Aorta (tissue), 5 donors: ENCODE data around the gene CRYGA. TPM values are rescaled to one million over a fixed set of nuclear protein-coding genes. Genes with fewer than 3 reads are reported as not detected.
"Not testable (repeated sequence)": the region's sequence is repeated elsewhere in the genome, so short reads cannot be mapped to it uniquely, and the experiment has no call there.

Experiments
- ATAC-seq: fragments of 200-7000 bp; cut with Tn5 transposase; one replicate; pipeline ENCODE4 v1.9.1; 2022; ENCODE audit warnings: moderate library complexity; ENCODE audit not compliant: low FRiP score
- DNase-seq, 2 donors: peaks; one replicate each; pipeline ENCODE4 v3.0.0-alpha.2; 2020
- H3K27ac ChIP-seq, 2 donors: one replicate each; pipeline ENCODE4 v1.5.1; 2013; ENCODE audit warnings: low read length in 2 of 2, mild to moderate bottlenecking in 2 of 2, moderate library complexity in 2 of 2, control low read depth in 1 of 2, inconsistent platforms in 1 of 2, low read depth in 1 of 2
- H3K27me3 ChIP-seq, 2 donors: one replicate each; pipeline ENCODE4 v1.6.1; 2013; ENCODE audit warnings: control low read depth in 1 of 2, low read length in 1 of 2, mild to moderate bottlenecking in 1 of 2, moderate library complexity in 1 of 2; ENCODE audit not compliant: insufficient read depth in 2 of 2, control insufficient read depth in 1 of 2
- H3K36me3 ChIP-seq, 2 donors: one replicate each; pipeline ENCODE4 v1.6.1; 2013; ENCODE audit warnings: control low read depth in 1 of 2, low read length in 1 of 2, mild to moderate bottlenecking in 1 of 2; ENCODE audit not compliant: insufficient read depth in 2 of 2, control insufficient read depth in 1 of 2
- H3K4me1 ChIP-seq, 2 donors: one replicate each; pipeline ENCODE4 v1.6.1; 2013; ENCODE audit warnings: low read length in 2 of 2, control low read depth in 1 of 2, mild to moderate bottlenecking in 1 of 2, moderate library complexity in 1 of 2; ENCODE audit not compliant: insufficient read depth in 2 of 2, control insufficient read depth in 1 of 2
- H3K4me3 ChIP-seq, 2 donors: one replicate each; pipeline ENCODE4 v1.5.1; 2013; ENCODE audit warnings: low read length in 2 of 2, control low read depth in 1 of 2, mild to moderate bottlenecking in 1 of 2
- H3K9me3 ChIP-seq: one replicate; pipeline ENCODE4 v1.6.1; 2013; ENCODE audit warnings: mild to moderate bottlenecking, low read length; ENCODE audit not compliant: control insufficient read depth
- WGBS, 2 donors: extraction: QIAGEN DNeasy Blood & Tissue Kit; methylation state at CpG; one replicate each; pipeline ENCODE4 v1.1.7; 2013; 5-methylcytosine and 5-hydroxymethylcytosine counted together
- intact Hi-C, 2 donors: fragments of 100-400 bp; cut with DNase I; formaldehyde crosslinking; loops; one replicate each; pipeline versions ENCODE4 v1.14.2 to v1.15.0; 2022
- polyA plus RNA-seq, 2 donors: library from polyadenylated mRNA; stranded (reverse); fragments of 200-250 nt; gene quantifications; one replicate each; pipeline ENCODE4 v1.2.3, GENCODE V29; 2013
- total RNA-seq, 2 donors: library from RNA; stranded (reverse); fragmentation: NEBNext Ultra II Directional; extraction: Animal tissue kit (Norgen Biotek cat#: 25700); gene quantifications; one replicate each; pipeline ENCODE4 v1.2.1, GENCODE V29; 2021
- donor health status: healthy with polysubstance abuse.
- donor health status: Bipolar disorder and iron deficiency.
- donor health status: DM: no; HTN: no; CAD: no.
- donor health status: DM: no; HTN: no; CAD: no.
- donor health status: DM: yes; HTN: yes; CAD: no.

CRYGA gene
- total and polyA plus RNA-seq, 4 donors = not detected

- Histone ChIP-seq H3K27ac (no peak overlapping the region), H3K4me3 (no peak overlapping the region), H3K9me3 (no peaks in the 10 kb centered on the region), H3K36me3 (no peaks in the 10 kb centered on the region), H3K27me3 (peaks cover 0 to 2% of the 10 kb centered on the region in 2 donors), H3K4me1 (no peaks in the 10 kb centered on the region)
- 97 to 99% methylated on average over 1 of the region's 1 CpG for WGBS, 2 donors
- ATAC-seq (no peak), DNase-seq (no peak)
- intact Hi-C loops = no loop called here
These were observed 41.1 kb downstream of the CRYGA start for GRCh38 chr2:208122248-208122647.

GRCh38 chr2:208118918-208119317, 44.5 kb downstream of the CRYGA start:
- Histone ChIP-seq H3K4me1 (no peaks in the 10 kb centered on the region), H3K27ac (no peak overlapping the region), H3K9me3 (no peaks in the 10 kb centered on the region), H3K27me3 (no peaks in the 10 kb centered on the region), H3K36me3 (no peaks in the 10 kb centered on the region), H3K4me3 (no peak overlapping the region)
- intact Hi-C loops = no loop called here
- no peak for ATAC-seq
- 91 to 94% methylated on average over 3 of the region's 3 CpGs for WGBS, 2 donors
- no peak for DNase-seq

- intact Hi-C loops, ATAC-seq: not testable (repeated sequence)
- 93 to 98% methylated on average over 11 of the region's 11 CpGs for WGBS, 2 donors
These were observed 46.0 kb downstream of the CRYGA start for GRCh38 chr2:208117390-208117789.

GRCh38 chr2:208112969-208113368, 50.4 kb downstream of the CRYGA start:
- Histone ChIP-seq H3K27ac (no peak overlapping the region), H3K27me3 (no peaks in the 10 kb centered on the region), H3K36me3 (no peaks in the 10 kb centered on the region), H3K4me1 (no peaks in the 10 kb centered on the region), H3K9me3 (no peaks in the 10 kb centered on the region), H3K4me3 (no peak overlapping the region)
- intact Hi-C loops = no loop called here
- ATAC-seq (no peak), DNase-seq (no peak)
- 64 to 68% methylated on average over 7 of the region's 7 CpGs for WGBS, 2 donors

More at GRCh38 chr2:208117390-208117789, 46.0 kb downstream of the CRYGA start:
- not testable (repeated sequence) for H3K36me3 ChIP-seq, H3K27me3 ChIP-seq, H3K9me3 ChIP-seq, H3K4me3 ChIP-seq, H3K27ac ChIP-seq, H3K4me1 ChIP-seq, DNase-seq

- H3K27ac ChIP-seq = not testable (repeated sequence)
These were observed 51.1 kb downstream of the CRYGA start for GRCh38 chr2:208112273-208112745.

More at GRCh38 chr2:208112273-208112745, 51.1 kb downstream of the CRYGA start:
- intact Hi-C loops, H3K36me3 ChIP-seq, H3K4me3 ChIP-seq, DNase-seq, H3K4me1 ChIP-seq, H3K27me3 ChIP-seq, H3K9me3 ChIP-seq: not testable (repeated sequence)
- peak; percentile 26 for ATAC-seq
- 5% methylated on average over 25 to 36 of the region's 36 CpGs for WGBS, 2 donors

Other genes starting within 250 kb of the CRYGA start
- gene PLEKHM3, start 138.1 kb downstream of the CRYGA start, total RNA-seq = 10 to 100 TPM; 12.4 to 18.9 TPM
- 1 to 10 TPM; 2.8 to 6.3 TPM for gene PLEKHM3, start 138.1 kb downstream of the CRYGA start, polyA plus RNA-seq
- not detected for gene CRYGD, start 39.1 kb downstream of the CRYGA start, total RNA-seq
- gene CRYGD, start 39.1 kb downstream of the CRYGA start, polyA plus RNA-seq = not detected
- not detected for gene CRYGC, start 33.8 kb downstream of the CRYGA start, total RNA-seq
- gene CRYGC, start 33.8 kb downstream of the CRYGA start, polyA plus RNA-seq = not detected
- gene CRYGB, start 17.4 kb downstream of the CRYGA start, total RNA-seq = not detected
- not detected for gene CRYGB, start 17.4 kb downstream of the CRYGA start, polyA plus RNA-seq
- gene C2orf80, start 26.4 kb upstream of the CRYGA start, total RNA-seq = not detected
- not detected for gene C2orf80, start 26.4 kb upstream of the CRYGA start, polyA plus RNA-seq
- 10 to 100 TPM; 46.4 to 63.1 TPM for gene IDH1, start 91.5 kb upstream of the CRYGA start, total RNA-seq
- 10 to 100 TPM; 25.1 to 78.4 TPM for gene IDH1, start 91.5 kb upstream of the CRYGA start, polyA plus RNA-seq
- 10 to 100 TPM; 31.9 to 42.6 TPM for gene PIKFYVE, start 102.7 kb upstream of the CRYGA start, total RNA-seq
- 1 to 10 TPM; 5.5 to 6.8 TPM for gene PIKFYVE, start 102.7 kb upstream of the CRYGA start, polyA plus RNA-seq
- gene PTH2R, start 243.2 kb upstream of the CRYGA start, total RNA-seq = under 1 TPM in 1 of 2 donors, not detected in 1; 0.18 TPM
- not detected for gene PTH2R, start 243.2 kb upstream of the CRYGA start, polyA plus RNA-seq